ENCODE results near the gene ADAMTS17. TPM values are rescaled to one million over a fixed set of nuclear protein-coding genes. Genes with fewer than 3 reads are reported as not detected.
A peak's percentile ranks its signal among the peaks of the same experiment; 100 is the strongest.

Gene ADAMTS17
- total RNA-seq, 2 donors from 2014 or later = 4.0 to 6.8 TPM

DNA sequence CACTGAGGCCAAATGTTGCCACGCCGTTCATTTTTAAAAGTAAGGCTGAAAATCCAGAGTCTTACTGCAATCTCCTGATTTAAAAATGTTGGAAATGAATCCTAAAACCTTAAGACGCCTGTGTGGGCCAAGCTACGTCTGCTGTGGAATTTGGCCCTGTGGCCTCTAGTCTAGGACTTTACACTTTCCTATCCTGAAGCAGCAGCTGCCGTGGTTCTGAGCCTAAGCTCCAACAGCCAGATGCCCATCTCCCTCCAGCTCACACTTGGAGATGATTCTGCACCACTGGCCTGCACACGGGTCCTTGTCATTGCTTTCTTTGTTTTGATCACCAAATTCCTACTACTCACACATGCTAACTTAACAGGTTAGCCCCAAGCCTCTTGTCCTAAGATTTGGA, 322.2 kb downstream of the ADAMTS17 start:
- no peak for DNase-seq (ENCODE audit: low spot score)
- intact Hi-C loops (cut with DNase I) = no loop called here

DNA sequence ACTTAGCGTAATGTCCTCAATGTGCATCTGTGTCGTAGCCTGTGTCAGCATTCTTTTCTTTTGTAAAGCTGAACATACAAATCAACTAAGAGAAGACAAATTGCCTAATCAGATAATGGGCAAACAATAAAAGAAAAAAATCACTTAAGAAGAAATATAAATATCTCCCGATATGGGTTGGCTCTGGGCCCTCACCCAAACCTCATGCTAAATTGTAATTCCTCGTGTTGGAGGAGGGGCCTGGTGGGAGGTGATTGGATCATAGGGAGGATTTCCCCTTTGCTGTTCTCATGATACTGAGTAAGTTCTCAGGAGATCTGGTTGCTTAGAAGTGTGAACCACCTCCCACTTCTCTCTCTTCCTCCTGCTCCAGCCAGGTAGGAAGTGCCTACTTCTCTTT, 323.6 kb downstream of the ADAMTS17 start:
- intact Hi-C loops (cut with DNase I) = no loop called here
- DNase-seq (ENCODE audit: low spot score) = no peak

DNA sequence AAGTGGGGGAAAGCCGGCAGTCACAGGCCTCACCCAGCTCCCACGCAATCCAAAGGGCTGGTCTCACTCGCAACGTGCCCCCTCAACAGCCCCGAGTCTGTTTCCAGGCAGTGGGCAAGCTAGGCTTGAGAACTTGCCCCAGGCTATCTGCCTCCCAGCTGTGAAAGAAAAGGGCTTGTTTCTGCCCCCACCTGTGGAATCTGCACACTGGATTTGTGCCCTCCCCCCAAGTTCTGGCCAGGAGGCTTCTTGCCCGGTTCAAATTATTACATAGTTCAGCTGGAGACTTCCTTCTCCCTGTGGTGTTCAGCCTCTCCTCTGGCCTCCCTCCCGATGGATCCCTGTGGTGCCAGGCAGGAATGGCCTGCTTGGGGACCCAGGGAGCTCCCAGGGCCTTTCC, 324.6 kb downstream of the ADAMTS17 start:
- no peak for DNase-seq (ENCODE audit: low spot score)
- intact Hi-C loops (cut with DNase I) = no loop called here

DNA sequence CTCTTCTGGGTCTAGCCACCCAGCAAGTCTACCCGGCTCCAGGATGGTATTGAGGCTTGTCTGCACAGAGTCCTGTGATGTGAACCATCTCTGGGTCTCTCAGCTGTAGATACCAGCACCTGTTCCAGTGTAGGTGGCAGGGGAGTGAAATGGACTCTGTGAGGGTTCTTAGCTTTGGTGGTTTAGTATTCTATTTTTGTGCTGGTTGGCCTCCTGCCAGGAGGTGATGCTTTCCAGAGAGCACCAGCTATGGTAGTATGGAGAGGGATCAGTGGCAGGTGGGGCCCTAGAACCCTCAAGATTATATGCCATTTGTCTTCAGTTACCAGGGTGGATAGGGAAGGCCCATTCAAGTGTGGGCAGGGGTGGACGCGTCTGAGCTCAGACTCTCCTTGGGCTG, 325.1 kb downstream of the ADAMTS17 start:
- intact Hi-C loops (cut with DNase I) = no loop called here
- DNase-seq (ENCODE audit: low spot score) = no peak

DNA sequence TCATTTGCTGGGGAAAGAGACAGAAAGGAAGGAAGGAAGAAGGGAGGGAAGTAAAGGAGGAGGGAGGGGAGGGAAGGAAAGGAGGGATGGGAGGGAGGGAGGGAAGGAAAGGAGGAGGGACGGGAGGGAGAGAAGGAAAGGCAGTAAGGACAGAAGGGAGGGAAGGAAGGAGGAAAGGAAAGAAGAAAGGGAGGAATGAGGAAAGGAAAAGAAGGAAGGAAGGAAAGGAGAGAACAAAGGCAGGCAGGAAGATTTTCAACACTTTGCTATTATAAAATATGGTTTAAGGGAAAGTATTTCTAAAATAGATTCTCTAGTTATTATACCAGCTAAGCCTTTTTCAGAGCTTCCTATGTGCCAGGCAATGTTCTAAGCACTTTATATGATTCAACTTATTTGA, 330.5 kb downstream of the ADAMTS17 start:
- intact Hi-C loops (cut with DNase I) = no loop called here

DNA sequence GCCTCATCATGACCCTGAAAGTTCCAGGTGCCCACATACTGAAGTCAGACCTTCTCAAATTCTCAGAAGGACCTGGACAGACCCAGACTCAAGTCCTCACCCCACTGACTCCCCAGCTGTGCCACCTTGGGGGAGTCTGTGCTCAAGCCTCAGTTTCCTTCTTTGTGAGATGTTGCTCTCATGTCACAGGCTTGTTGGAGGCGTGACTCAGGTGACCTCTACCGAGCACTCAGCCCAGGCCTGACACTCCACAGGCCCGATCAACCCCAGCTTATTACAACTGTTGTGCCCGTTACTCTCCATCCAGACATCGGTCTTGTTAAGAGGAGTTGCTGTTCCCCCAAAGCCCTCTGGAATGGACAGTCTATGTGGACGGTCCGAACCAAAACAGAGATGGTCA, 332.4 kb downstream of the ADAMTS17 start:
- intact Hi-C loops (cut with DNase I) = no loop called here
- no peak for DNase-seq (ENCODE audit: low spot score)

More for the DNA sequence above, 330.5 kb downstream of the ADAMTS17 start:
- no peak for DNase-seq (ENCODE audit: low spot score)

DNA sequence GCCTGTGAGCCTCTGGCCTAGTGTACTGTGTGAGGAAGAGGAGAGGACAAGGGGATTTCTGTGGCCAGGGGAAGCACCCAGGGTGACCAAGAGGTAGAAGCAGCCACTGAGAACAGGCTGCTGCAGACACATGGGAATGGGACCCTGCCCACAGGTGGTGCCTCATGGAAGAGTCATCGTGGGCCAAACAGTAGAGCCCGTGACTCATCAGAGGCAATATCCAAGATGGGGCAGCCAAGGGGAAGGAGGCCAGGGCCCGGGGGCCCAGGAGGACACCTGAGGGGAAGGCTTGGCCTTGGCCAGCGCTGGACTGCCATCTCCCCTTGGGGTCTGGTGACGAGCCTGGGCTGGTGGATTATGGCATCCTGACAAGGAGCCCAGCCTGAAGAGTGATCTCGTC, 333.5 kb downstream of the ADAMTS17 start:
- intact Hi-C loops (cut with DNase I) = no loop called here
- DNase-seq (ENCODE audit: low spot score) = peak; percentile 70

DNA sequence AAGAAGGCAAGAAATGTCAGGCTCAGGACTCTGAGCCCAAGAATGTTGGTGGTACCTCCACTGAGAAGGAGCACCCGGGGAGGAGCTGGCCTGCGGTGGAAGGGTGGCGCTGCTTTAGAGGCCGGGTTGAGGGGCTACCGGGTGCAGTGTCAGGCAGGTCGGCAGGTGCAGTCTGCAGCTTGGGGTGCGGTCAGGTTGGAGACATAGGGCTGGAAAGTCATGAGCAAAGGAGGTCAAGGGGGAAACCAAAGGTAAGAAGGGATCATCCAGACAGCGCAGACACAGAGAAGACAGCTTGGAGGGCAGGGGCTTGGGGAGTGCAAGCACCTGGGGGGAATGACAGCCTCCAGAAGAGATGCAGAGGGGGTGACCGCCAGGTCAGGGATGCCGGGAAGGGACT, 334.2 kb downstream of the ADAMTS17 start:
- intact Hi-C loops (cut with DNase I) = no loop called here
- DNase-seq (ENCODE audit: low spot score) = peak; percentile 59

DNA sequence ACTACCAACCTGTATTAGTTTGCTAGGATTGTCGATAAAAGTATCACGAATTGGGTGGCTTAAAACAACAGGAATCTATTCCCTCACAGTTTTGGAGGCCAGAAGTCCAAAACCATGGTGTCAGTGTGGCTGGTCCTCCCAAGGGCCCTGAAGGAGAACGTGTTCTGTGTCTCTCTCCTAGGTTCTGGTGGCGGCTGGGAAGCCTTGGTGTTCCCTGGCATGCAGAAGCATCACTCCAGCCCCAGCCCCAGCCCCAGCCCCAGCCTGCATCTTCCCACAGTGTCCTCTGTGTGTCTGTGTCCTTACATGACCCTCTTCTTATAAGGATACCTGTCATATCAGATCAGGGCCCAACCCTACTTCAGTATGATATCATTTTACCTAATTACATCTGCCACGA, 336.1 kb downstream of the ADAMTS17 start:
- no peak for DNase-seq (ENCODE audit: low spot score)
- intact Hi-C loops (cut with DNase I) = no loop called here

DNA sequence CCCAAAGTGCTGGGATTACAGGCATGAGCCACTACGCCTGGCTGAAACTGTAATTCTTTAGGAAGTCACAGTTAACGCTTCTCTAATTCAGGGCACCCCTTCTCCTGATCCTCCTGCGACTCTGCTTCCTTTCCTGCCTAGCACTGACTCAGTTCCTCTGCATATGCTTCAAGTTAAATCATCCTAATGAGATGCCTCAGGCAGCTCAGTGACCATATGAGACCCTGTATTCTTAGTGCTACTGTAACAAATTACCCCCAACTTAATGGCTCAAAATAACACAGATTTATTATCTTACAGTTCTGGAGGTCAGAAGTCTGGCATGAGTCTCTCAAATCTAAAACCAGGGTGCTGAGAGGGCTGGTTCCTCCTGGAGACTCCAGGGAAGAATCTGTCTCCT, 336.8 kb downstream of the ADAMTS17 start:
- DNase-seq (ENCODE audit: low spot score) = no peak

DNA sequence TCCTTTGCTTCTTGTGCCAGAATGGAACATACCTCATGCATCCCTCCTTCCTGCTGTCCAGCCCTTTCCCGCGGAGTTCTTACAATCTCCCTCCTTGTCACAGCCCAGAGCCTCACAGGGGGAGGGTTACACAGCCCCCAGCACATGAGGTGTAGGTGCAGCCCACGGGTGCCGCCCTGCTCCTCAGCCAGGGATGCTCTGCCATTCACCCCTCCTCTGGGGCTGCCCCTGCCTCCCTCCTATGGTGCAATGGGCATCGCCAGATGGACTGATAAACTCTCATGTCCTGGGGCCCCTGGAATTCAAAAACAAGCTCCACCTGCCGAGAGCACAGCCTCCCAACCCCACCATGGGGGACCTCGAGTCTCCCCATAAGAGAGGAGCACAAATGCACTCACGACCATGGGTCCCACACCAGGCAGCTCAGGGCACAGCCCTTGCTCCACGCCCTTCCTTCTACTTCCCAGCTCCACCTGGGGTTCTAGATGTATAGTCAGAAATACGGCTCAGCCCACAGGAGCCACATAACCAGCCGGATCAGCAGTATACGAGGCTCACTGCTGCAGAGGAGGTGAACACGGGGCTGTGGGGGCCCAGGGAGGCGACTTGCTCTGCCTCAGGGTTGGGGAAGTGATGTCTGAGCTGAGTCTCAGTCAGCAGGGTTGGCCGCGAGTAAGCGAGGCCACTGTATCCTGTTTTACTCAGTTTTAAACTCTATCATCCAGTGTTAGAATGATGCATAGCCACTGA, 338.8 kb downstream of the ADAMTS17 start:
- intact Hi-C loops (cut with DNase I) = no loop called here
- DNase-seq (ENCODE audit: low spot score) = peak; percentile 45

More for the DNA sequence above, 336.8 kb downstream of the ADAMTS17 start:
- intact Hi-C loops (cut with DNase I) = no loop called here

DNA sequence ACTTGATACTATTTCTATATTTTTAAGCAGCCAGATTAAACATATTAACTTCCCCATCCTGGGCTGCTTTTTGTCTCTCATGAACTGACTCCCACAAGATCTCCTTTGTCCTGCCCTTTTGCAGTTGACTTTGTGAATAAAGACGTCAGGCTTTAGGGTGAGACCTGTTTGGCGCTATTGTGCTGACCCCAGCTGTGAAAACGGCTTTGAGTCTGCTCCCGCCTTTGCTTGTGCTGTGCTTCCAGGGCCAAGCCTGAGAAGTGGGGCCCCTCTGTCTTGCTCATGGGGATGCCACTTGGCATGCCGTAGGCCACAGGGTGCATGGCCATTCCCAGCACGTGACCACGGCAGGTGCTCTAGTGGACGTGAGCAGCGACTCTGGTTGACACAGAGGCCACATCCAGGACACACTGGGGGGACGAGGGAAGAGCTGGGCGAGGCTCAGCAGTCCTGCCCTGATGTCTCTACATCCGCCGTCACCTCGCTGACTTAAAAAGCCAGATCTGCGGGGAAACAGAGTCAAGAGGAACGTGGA, 339.6 kb downstream of the ADAMTS17 start:
- peak; percentile 67 for DNase-seq (ENCODE audit: low spot score)
- intact Hi-C loops (cut with DNase I) = no loop called here

DNA sequence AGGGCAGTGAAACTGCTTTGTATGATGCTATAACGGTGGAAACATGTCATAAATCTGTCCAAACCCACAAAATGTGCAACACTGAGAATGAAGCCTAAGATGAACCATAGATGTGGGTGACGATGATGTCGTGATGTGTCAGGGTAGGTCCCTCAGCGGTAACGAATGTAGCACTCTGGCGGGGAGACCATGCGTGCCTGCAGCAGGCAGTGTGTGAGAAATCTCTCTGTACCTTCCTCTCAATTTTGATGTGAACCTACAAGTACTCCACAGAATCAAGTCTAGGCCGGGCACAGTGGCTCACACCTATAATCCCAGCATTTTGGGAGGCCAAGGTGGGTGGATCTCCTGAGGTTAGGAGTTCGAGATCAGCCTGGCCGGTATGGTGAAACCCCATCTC, 340.4 kb downstream of the ADAMTS17 start:
- DNase-seq (ENCODE audit: low spot score) = no peak
- intact Hi-C loops (cut with DNase I) = no loop called here

DNA sequence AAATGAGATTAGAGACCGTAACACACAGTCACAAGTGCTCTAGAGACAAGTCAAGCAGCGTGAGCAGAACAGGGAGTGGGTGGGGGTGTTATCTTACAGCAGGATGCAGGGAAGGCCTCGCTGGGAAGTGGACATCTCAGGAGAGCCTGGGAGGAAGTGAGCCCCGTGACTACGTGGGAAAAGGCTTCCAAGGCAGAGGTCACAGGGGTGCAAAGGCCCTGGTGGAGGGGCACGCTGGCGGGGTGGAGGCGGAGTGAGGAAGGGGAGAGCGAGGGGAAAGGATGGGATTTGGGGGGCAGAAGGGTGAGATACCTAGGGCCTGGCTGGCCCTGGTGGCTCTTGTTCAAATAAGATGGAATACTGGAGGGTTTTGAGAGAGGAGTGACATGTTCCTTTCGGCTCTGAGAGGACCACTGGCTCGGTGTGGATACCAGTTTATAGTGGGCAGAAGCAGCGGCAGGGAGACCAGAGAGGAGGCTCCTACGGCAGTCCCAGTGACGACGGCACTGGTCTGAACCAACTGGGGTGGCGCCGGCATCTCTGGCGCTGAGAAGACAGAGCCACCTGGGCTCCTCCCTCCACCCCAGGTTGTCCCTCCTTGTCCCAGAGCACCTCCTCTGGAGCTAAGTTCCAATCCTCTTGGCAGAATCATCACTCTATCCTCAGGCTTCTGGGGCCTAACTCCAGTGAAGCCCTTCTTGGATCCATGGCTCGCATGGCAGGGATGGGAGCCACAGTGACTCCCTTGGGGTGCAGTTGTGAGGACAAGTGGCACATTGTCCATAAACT, 342.3 kb downstream of the ADAMTS17 start:
- DNase-seq (ENCODE audit: low spot score) = peak; percentile 52

DNA sequence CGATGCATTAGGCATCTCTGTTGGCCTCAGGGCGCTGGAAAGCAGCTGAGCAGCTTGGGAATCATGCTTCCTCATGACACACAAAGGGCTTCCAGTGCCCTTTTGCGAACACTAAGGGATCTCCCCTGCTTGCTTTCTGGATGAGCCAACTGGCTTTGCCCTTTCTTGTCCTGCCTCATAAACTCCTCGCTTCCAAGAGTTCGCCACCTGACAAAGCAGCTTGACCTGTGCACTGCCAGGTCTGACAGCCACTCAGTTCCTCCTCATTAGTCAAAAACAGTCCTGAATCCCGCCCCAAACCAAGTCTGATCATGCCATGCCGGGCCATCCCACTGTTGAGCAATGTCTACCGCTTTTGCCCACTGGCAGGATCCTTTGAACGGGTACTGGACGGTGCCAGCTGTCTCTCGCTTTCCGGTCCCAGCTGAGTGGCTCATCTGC, 343.1 kb downstream of the ADAMTS17 start:
- no peak for DNase-seq (ENCODE audit: low spot score)
- intact Hi-C loops (cut with DNase I) = no loop called here

More for the DNA sequence above, 342.3 kb downstream of the ADAMTS17 start:
- intact Hi-C loops (cut with DNase I) = no loop called here

DNA sequence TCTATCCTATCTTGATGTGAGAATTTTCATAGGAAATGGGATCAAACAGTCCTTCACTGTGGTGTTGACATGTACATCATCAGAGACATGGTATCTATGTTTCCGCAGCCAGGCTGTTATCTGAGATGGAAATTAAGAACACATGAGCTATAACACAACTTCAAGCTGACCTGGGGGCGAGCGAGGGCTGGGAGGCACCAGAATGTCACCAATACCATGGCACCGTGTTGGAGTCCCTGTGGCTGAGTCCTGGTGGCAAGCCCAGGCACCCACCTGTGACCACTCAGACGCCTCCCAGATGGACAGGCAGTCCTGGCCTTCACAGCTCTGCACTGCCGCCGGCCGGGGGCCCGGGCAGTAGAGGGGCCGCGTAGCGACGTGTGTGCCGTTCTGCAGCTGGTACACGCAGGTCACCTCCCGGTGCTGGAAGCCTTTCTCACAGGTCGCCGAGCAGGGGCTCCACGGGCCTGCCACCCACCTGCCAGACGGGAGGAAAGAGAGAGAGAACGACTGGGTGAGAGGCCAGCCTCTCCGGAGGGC, 344.6 kb downstream of the ADAMTS17 start:
- intact Hi-C loops (cut with DNase I) = no loop called here
- DNase-seq (ENCODE audit: low spot score) = peak; percentile 76

DNA sequence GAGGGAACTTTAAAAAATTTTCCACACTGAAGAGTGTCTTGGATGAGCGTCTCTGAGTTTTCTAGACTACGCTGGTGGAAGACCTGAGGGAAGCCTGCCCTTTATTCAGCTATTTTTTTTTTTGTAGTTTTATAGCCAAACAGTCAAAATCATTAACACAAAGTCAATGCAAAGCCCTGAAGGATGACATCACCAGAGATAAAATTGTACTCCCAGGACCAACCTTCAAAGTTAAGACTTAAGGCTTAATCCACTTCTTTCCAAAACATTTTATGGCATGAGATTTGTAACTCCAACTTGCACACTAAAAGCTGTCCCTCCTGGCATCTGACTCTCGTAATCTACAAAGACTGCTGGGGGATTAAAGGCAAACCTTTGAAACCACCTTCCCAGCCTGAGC, 345.1 kb downstream of the ADAMTS17 start:
- intact Hi-C loops (cut with DNase I) = no loop called here
- no peak for DNase-seq (ENCODE audit: low spot score)

DNA sequence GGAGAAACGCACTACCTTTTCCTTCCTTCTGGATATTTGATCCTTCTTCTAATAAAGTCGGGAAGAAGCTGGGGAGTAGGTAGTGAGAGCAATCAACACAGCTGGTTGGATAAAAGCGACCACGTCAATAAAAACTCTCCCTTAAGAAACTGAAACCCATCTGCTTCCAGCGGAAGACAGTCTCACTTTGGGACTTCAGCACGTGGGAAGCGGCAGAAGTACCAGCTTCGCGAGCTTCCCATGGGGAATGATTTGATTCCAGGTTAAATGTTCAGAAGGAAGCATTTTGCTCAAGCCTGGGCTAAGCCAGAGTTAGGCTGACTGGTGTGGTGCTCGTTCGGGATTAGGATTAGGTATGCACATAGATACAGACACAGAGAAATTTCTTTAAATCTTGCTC, 346.2 kb downstream of the ADAMTS17 start:
- DNase-seq (ENCODE audit: low spot score) = no peak
- intact Hi-C loops (cut with DNase I) = no loop called here

DNA sequence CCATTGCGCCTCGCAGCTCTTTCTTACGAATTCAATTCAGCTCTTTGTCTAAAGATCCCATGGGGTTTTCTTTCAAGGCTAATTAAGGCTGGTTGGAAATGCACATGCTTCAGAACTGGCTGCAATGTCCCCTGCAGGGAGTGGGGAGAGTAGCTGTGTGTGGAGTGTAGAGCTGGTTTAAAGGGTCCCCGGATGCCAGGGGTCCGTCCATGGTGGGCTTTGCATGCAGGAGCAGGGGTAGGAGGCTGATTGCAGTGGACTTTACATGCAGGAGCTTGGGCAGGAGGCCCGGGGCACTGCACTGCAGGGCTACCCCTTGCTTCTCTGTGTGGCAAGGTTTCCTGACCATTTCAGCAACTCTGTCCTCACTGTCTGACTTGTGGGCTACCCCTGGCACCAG, 346.9 kb downstream of the ADAMTS17 start:
- intact Hi-C loops (cut with DNase I) = no loop called here
- DNase-seq (ENCODE audit: low spot score) = no peak

DNA sequence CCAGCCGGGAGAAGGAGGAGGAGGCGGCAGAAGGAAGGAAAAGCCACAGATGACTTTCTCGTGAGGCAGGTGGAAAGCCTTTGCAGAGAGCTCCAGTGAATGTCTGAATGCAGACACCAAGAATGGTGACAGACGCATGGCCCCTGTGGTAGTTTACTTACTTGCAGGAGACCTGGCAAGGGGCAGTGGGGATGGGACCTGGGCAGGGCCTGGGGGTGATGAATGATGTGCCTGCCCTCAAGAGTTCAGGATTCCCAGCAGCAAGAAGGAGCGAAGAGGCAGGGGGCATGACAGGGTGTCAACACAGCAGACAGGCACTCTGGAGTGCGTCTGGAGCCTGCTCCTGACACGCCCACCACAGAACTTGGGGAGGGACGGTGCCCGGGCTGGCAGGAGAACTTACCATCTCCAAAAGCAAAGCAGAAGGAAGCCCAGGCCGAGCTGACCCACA, 348.1 kb downstream of the ADAMTS17 start:
- DNase-seq (ENCODE audit: low spot score) = peak; percentile 63
- intact Hi-C loops (cut with DNase I) = no loop called here
